GM21515 (cell line): ENCODE data around the gene VIP.

Source experiments
- ATAC-seq: cut with Tn5 transposase; IDR thresholded peaks from one replicate; pipeline ENCODE4 v1.9.1; 2021; ENCODE audit not compliant: unreplicated experiment

VIP gene

GRCh38 chr6:152775428-152775827, 24.8 kb downstream of the VIP start:
- no peak for ATAC-seq

GRCh38 chr6:152776833-152777232, 26.2 kb downstream of the VIP start:
- ATAC-seq, result no peak

- no peak for ATAC-seq
Measured at GRCh38 chr6:152783217-152783878, 32.8 kb downstream of the VIP start.

- no peak for ATAC-seq
Measured at GRCh38 chr6:152794696-152795095, 44.1 kb downstream of the VIP start.

GRCh38 chr6:152804150-152804549, 53.6 kb downstream of the VIP start:
- ATAC-seq, result no peak
